WTC11 (cell line): ENCODE data around the gene AFM. TPM values are rescaled to one million over a fixed set of nuclear protein-coding genes. Genes with fewer than 3 reads are reported as not detected.

ENCODE experiments used
- ATAC-seq: fragments of 200-7000 bp; cut with Tn5 transposase; 2 replicates; pipeline ENCODE4 v1.10.0; 2021; ENCODE audit warnings: mild to moderate bottlenecking, moderate library complexity
- CTCF ChIA-PET: fragments of 300-600 bp; sonication (Branson Sonifier 250); formaldehyde crosslinking; loops from one replicate; lab custom pipeline; 2021; ENCODE audit warnings: antibody characterized with exemption; lab: Charles Lee
- POLR2A ChIA-PET: fragments of 350-600 bp; sonication (Branson Sonifier 250); formaldehyde crosslinking; loops from one replicate; lab custom pipeline; 2021; ENCODE audit warnings: antibody characterized with exemption; lab: Charles Lee
- DNase-seq: peaks from one replicate; pipeline ENCODE4 v3.0.0; 2021; ENCODE audit warnings: low spot score
- H3K27ac Mint-ChIP-seq: 2 replicates; pipeline ENCODE4 v1.8.0; 2021; ENCODE audit warnings: mixed read lengths
- H3K27me3 Mint-ChIP-seq: 2 replicates; pipeline ENCODE4 v1.8.0; 2021; ENCODE audit warnings: low read depth, mild to moderate bottlenecking, moderate library complexity, mixed read lengths
- H3K36me3 Mint-ChIP-seq: 2 replicates; pipeline ENCODE4 v1.8.0; 2021; ENCODE audit warnings: mixed read lengths
- H3K4me1 Mint-ChIP-seq: 2 replicates; pipeline ENCODE4 v1.8.0; 2022; ENCODE audit warnings: mixed read lengths
- H3K4me3 Mint-ChIP-seq: 2 replicates; pipeline ENCODE4 v1.8.0; 2021; ENCODE audit warnings: mild to moderate bottlenecking, moderate library complexity, mixed read lengths
- H3K9me3 Mint-ChIP-seq: 2 replicates; pipeline ENCODE4 v1.8.0; 2021; ENCODE audit warnings: mixed read lengths
- ATF2 ChIP-seq: sonication (generic); formaldehyde crosslinking; IDR thresholded peaks from 2 replicates; pipeline ENCODE4 v1.8.1; 2022; ENCODE audit warnings: low read depth, missing genetic modification reagents, borderline replicate concordance
- ETV6 ChIP-seq: sonication (generic); formaldehyde crosslinking; IDR thresholded peaks from 2 replicates; pipeline ENCODE4 v1.8.1; 2022; ENCODE audit warnings: mild to moderate bottlenecking, missing genetic modification reagents
- FOXK1 ChIP-seq: sonication (generic); formaldehyde crosslinking; IDR thresholded peaks from 2 replicates; pipeline ENCODE4 v1.8.0; 2022; ENCODE audit warnings: mild to moderate bottlenecking, moderate library complexity, missing genetic modification reagents
- FOXP4 ChIP-seq: sonication (generic); formaldehyde crosslinking; IDR thresholded peaks from 2 replicates; pipeline ENCODE4 v1.8.0; 2022; ENCODE audit warnings: mild to moderate bottlenecking, missing genetic modification reagents
- GABPB1 ChIP-seq: sonication (generic); formaldehyde crosslinking; IDR thresholded peaks from 2 replicates; pipeline ENCODE4 v1.8.1; 2023; ENCODE audit warnings: mild to moderate bottlenecking, missing genetic modification reagents
- IRF1 ChIP-seq: sonication (generic); formaldehyde crosslinking; IDR thresholded peaks from 2 replicates; pipeline ENCODE4 v1.8.0; 2023; ENCODE audit warnings: missing genetic modification reagents
- NFE2L1 ChIP-seq: sonication (generic); formaldehyde crosslinking; IDR thresholded peaks from 2 replicates; pipeline ENCODE4 v1.8.1; 2023; ENCODE audit warnings: missing genetic modification reagents
- NR1H2 ChIP-seq: sonication (generic); formaldehyde crosslinking; IDR thresholded peaks from 2 replicates; pipeline ENCODE4 v1.9.0; 2021; ENCODE audit warnings: mild to moderate bottlenecking, moderate library complexity, missing genetic modification reagents
- SP1 ChIP-seq: sonication (generic); formaldehyde crosslinking; conservative IDR thresholded peaks from 2 replicates; pipeline ENCODE4 v1.8.1; 2022; ENCODE audit warnings: missing genetic modification reagents
- TEAD1 ChIP-seq: sonication (generic); formaldehyde crosslinking; IDR thresholded peaks from 2 replicates; pipeline ENCODE4 v1.8.0; 2022; ENCODE audit warnings: mild to moderate bottlenecking, missing genetic modification reagents
- ZNF138 ChIP-seq: sonication (generic); formaldehyde crosslinking; conservative IDR thresholded peaks from 2 replicates; pipeline ENCODE4 v1.8.1; 2022; ENCODE audit warnings: mild to moderate bottlenecking, moderate library complexity, missing genetic modification reagents
- ZSCAN18 ChIP-seq: fragments of 250-450 bp; sonication (Bioruptor Pico); IDR thresholded peaks from 2 replicates; pipeline ENCODE4 v2.1.2; 2022; ENCODE audit warnings: mild to moderate bottlenecking, moderate library complexity
- total RNA-seq: library from RNA; stranded (reverse); gene quantifications from 3 replicates; pipeline ENCODE4 v1.2.3, GENCODE V29; 2021
- TF ChIP-seq, protein P1 (sequence below): sonication (generic); formaldehyde crosslinking; IDR thresholded peaks from 2 replicates; pipeline ENCODE4 v1.8.1; 2022; ENCODE audit warnings: mild to moderate bottlenecking, missing genetic modification reagents, moderate library complexity, borderline replicate concordance
- TF ChIP-seq, protein P2 (sequence below): sonication (generic); formaldehyde crosslinking; IDR thresholded peaks from 2 replicates; pipeline ENCODE4 v1.8.0; 2022; ENCODE audit warnings: mild to moderate bottlenecking, missing genetic modification reagents

Gene AFM
- total RNA-seq, 1 experiment from 2014 or later = not detected

GRCh38 chr4:73450398-73451004 is 31.0 kb upstream of the AFM start:
- no peaks in the 10 kb centered on the region for H3K36me3 Mint-ChIP-seq
- H3K9me3 Mint-ChIP-seq = no peaks in the 10 kb centered on the region
- H3K27me3 Mint-ChIP-seq = peaks cover 53% of the 10 kb centered on the region
- ChIA-PET CTCF (interaction anchor here (0.7 to 1.6 kb wide), 2 partner anchors 109 to 123 kb away, joined by 3 to 11 read pairs; no protein-coding TSS in a partner anchor), POLR2A (no interaction called here)
- H3K27ac Mint-ChIP-seq = no peak overlapping the region
- DNase-seq (peak; percentile 18), ATAC-seq (peak; percentile 46)
- peak overlapping the region; percentile 36; the same call in 1 of the 2 replicates for H3K4me3 Mint-ChIP-seq
- peaks cover 54% of the 10 kb centered on the region for H3K4me1 Mint-ChIP-seq
- TF ChIP-seq, protein P1, sequence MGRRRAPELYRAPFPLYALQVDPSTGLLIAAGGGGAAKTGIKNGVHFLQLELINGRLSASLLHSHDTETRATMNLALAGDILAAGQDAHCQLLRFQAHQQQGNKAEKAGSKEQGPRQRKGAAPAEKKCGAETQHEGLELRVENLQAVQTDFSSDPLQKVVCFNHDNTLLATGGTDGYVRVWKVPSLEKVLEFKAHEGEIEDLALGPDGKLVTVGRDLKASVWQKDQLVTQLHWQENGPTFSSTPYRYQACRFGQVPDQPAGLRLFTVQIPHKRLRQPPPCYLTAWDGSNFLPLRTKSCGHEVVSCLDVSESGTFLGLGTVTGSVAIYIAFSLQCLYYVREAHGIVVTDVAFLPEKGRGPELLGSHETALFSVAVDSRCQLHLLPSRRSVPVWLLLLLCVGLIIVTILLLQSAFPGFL (CRISPR knock-in tag) = 0 out of 2 replicates have a peak, but pooled peaks have one; percentile 28
- TF ChIP-seq NR1H2 (CRISPR knock-in tag) (no peak), ZNF138 (CRISPR knock-in tag) (no peak), IRF1 (CRISPR knock-in tag) (no peak), ZSCAN18 (no peak), NFE2L1 (CRISPR knock-in tag) (peak; percentile 88), TEAD1 (CRISPR knock-in tag) (no peak), GABPB1 (CRISPR knock-in tag) (peak; percentile 17; the same call in 1 of the 2 replicates), ATF2 (CRISPR knock-in tag) (no peak), FOXK1 (CRISPR knock-in tag) (0 out of 2 replicates have a peak, but pooled peaks have one; percentile 13), SP1 (0 out of 2 replicates have a peak, but pooled peaks have one; percentile 25), ETV6 (peak; percentile 45; the same call in 1 of the 2 replicates)
- TF ChIP-seq, protein P2, sequence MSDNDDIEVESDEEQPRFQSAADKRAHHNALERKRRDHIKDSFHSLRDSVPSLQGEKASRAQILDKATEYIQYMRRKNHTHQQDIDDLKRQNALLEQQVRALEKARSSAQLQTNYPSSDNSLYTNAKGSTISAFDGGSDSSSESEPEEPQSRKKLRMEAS (CRISPR knock-in tag) = peak; percentile 30; the same call in 1 of the 2 replicates

DNA sequence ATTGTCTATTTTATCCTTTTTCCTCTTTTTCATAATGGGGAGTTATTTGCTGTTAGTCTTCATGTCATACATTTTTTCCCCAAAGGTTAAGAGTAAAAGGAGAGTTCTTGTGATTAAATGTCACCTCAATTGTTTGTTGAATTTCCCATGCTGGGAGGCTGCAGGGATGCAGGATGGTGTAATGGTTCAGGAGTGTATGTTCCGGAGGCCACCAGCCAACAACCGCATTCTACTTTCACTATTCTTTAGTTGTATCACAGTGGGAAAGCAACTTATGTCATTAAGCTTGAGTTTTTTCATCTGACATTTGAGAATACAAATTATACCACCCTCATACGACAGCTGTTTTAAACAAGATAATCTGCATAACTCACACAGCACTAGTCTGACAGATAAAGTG is 30.1 kb upstream of the AFM start:
- H3K4me1 Mint-ChIP-seq = peaks cover 54% of the 10 kb centered on the region
- POLR2A ChIA-PET = no interaction called here
- no peak overlapping the region for H3K27ac Mint-ChIP-seq
- ATAC-seq (peak; percentile 73), DNase-seq (peak; percentile 22)
- H3K36me3 Mint-ChIP-seq = no peaks in the 10 kb centered on the region
- TF ChIP-seq FOXK1 (CRISPR knock-in tag) (no peak), TEAD1 (CRISPR knock-in tag) (peak; percentile 89), FOXP4 (CRISPR knock-in tag) (peak; percentile 54; the same call in 1 of the 2 replicates)
- 0 out of 2 replicates have a peak, but pooled peaks cover 3% of the 10 kb centered on the region for H3K9me3 Mint-ChIP-seq
- no peak overlapping the region for H3K4me3 Mint-ChIP-seq
- CTCF ChIA-PET = interaction anchor here (1.4 to 1.6 kb wide), 2 partner anchors 110 to 122 kb away, joined by 5 to 11 read pairs; no protein-coding TSS in a partner anchor
- H3K27me3 Mint-ChIP-seq = peaks cover 53% of the 10 kb centered on the region
